ENCODE measurements around the gene AJAP1. TPM values are rescaled to one million over a fixed set of nuclear protein-coding genes. Genes with fewer than 3 reads are reported as not detected.
A peak's percentile ranks its signal among the peaks of the same experiment; 100 is the strongest.

AJAP1 gene
- polyA plus RNA-seq, 10 donors: 0.48 to 1.3 (median 0.65) TPM

DNA sequence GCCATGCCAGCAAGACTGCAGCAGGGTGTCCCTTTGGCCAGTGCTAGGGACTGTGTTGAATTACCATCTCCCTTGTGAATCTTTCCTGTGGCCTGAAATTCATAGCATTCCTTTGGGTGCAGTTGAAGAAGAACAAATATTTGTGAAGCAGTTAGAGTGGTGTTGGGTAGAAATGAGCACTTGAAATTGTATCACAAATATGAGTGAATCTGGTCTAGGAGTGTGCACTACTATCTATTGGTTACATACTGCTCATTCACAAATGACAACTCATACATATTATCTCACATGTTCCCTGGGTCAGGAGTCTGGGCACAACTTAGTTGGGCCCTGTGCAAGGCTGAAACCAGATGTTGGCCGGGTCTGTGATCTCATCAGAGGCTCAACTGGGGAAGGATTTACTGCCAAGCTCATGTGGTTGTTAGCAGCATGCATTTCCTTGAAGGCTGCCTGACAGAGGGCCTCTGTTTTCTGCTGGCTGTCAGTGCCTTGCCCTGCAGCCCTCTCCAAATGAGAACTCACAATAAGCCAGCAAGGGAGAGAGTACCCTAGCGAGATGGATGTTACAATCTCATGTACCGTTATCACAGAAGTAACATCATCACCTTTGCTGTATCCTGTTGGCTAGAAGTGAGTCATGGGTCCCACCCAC lies 23.8 kb downstream of the AJAP1 start:
- DNase-seq: no peak

DNA sequence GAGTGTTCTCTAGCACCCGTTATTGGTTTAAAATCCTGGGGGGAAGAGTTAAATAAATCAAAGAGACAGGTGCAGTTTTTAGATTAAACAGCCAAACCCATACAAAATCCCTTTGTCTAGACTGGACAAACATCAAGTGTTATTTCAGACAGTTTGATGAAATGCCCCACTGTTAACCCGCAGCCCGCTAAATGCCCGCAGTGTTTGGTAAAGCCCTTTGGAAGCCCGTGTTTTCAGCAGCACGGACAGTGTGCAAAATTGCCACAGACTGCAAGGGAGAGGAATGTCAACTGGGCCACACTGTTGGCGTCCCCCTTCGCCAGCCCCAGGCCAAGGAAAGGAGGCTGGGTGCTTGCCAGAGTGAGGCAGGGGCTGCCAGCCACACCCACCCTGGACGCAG lies 26.6 kb downstream of the AJAP1 start:
- DNase-seq: no peak

DNA sequence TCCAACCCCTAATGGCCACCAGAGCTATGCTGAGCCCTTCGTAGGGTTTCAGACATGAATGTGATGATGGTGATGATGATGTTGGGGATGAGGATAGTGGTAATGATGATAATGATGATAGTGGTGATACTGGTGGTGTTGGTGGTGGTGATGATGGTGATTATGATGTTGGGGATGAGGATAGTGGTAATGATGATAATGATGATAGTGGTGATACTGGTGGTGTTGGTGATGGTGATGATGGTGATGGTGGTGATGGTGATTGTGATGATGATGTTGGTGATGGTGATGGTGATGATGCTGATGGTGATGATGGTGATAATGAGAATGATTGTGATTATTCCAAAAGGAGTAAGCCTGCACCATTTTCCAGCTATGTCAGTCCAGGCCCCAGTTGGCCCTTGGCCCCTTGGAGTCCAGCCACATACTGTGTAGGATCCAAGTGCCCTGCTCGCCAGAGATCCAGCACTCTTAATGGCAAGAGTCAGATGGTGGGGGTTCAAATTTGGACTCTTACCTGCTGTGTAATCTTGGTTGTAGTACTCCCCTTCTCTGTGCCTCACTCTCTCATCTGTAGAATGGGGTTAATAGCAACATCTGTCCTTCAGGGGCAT lies 28.3 kb downstream of the AJAP1 start:
- DNase-seq: no peak

DNA sequence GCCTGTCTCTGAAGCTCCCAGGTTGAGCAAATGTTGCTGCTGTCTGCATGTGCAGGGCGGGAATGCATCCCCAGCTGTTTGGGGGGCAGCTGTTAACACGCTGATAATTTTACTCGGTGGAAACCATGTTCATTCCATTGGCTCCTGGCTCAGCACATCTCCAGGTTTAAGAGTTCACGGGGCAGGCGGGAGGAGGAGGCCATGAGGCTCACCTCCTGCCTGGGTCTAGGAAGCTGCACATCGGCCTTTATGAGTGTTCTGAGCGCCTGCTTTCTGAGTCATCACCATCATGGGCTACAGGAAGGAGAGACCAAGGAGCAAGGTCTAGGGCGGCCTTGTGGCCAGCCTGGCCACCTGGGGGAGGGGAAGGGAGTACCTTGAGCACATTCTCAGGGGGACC lies 29.7 kb downstream of the AJAP1 start:
- DNase-seq: no peak

DNA sequence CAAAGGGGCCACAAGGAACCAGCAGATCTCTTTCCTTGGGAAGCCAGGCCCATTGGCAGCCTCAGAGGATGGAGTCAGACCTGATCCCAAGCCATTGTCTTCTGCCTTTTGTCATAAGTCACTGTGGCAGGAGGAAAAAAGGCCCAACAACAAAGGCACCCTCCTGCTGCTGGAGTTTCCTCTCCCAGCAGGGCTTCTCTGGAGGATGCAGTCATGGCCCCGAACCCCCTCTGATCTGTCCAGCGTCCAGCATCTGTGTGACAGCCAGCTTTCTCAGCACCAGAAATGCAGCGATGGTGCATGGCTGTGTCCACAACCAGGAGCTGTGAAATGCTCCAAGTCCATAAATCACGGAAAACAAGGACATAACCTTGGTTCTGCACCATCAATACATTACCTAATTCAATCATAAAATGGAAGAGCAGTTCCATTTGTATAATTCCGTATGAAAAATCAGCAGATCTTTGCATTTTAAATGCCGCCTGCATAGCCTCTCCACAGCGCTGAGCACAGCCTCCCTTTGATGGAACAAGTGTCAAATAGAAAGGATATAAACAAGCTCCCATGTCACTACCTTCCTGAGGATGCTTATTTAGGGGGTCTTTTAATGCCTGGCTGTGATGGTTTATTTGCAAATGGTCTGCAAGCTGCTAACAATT lies 30.6 kb downstream of the AJAP1 start:
- DNase-seq: no peak

DNA sequence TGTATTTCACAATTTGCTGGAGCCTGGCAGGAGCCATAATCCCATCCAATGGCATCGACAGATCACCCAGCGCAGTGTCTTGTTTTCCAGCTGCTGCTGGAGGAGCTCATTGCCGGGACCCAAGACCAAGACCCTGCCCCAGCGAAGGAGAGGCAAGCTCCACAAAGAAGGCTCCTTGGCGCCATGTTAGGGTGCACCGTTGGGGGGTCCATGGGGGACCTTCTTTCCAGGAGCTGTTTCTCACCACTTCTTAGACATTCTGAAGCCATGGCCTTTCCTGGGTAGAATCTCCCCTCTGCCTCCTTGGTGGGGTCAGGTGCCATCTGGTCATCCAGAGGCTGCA lies 31.1 kb downstream of the AJAP1 start:
- no peak for DNase-seq

DNA sequence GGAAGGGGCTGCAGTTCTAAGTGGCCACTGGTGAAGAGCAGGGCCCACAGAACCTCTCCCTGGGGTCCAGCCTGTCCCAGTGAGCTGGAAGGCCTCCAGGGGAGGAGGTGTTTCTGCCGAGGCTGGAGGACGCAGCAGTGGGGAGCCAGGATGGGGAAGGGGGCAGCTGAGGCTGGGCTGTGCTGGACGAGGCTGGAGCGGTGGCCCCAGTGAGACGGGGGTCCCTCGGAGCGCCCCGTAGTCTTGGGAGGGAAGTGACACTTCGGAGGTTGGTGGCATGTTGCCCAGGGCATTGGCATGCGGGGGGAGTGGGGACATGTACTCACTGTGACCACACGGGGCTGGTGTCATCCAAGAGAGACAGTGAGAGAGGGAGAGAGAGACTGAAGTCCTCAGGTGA lies 33.5 kb downstream of the AJAP1 start:
- no peak for DNase-seq

DNA sequence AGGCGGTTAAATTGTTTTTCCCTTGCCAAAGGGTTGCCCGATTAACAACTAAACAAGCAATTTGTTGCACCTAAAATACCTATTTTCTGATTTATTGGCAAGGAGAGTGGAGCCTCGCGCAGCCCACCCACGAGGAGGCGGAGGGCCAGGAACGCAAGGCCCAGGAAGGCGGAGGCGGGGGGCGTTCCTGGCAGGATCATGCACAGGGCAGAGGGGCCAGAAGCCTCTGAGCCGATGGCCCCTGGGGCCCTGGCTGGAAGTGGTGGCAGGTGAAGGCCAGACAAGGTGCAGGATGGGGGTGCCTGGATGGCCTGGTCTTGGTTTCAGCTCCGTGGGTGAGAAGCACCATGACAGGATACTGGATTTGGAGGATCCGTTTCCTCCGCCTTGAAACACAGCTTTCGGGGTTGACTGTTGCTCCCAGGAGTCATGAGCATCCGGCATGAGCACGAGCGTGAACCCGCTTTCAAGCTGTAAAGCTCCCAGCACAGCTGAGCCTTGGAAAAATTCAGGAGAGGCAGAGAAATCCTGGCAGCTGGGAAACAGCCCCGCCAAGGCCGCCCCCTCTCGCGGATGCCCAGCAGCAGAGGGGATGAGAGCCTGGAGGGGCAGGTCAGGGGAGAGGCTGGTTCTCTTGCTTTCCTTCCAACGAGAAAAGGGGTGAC lies 35.0 kb downstream of the AJAP1 start:
- DNase-seq: peak in 2 of 3 donors; percentile 8 to 68

DNA sequence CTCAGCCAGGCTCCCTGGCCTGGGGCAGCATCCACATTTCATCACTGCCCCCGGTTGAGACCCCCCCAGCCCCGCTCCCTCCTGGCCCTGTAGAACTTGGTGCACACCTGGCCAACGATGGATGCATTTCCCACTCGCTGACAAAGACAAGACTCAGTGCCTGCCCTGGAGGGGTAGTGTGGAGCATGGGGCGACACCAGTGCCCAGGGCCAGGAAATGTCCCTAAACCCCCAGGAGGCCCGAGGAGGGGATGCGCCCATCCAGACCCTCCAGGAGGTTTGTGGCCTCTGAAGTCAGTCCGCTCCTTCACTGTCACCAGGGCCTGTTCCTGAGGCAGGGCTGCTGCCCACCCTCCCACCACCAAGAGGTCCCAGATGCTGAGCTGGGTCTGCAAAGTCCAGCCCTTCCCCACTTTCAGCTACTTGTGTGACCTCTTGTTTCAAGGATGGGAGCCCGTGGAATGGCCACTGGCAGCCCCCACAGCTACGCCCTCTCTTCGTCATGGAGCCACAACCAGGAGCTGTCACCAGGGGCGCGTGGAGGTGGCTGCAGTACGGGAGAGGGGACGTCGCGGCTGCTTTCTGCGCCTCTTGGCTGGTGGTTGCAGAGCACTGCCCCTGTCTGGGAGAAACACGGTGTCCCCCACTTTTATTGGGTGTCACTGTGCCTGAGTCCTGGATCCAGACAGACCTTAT lies 35.7 kb downstream of the AJAP1 start:
- DNase-seq: no peak

DNA sequence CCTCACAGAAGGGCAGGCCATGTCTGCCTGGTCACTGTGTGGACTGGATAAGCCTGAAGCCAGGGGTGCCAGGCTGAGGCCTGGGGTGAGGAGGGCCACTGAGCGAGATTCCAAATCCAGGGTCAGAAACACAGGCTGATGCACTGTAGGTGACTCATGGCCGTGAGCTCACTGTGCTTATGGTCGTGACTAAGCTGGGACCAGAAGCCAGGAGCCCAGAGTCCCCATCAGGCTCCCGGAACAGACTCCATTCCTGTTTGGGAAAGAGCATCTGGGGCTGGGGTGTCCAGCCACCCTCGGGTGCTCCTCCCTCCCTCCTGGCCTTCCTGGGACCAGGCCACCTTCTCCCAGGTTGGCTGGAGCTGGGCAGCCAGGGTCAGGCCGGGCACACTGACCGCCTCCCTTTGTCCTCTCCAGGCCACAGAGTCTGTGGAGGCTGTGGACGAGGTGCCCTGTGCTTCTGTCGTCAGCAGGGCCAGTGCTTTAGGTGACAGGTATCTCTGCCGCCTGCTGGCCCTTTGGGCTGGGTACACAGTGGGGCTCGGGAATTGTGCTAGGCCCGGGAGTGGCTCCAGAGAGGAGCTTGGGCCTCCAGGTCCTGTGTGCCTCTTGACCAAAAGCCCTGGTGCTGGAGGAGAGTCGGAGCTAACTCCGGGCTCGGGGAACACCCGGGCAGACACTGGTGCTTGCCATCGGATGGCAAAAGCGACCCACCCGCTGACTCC lies 36.7 kb downstream of the AJAP1 start:
- no peak for DNase-seq

DNA sequence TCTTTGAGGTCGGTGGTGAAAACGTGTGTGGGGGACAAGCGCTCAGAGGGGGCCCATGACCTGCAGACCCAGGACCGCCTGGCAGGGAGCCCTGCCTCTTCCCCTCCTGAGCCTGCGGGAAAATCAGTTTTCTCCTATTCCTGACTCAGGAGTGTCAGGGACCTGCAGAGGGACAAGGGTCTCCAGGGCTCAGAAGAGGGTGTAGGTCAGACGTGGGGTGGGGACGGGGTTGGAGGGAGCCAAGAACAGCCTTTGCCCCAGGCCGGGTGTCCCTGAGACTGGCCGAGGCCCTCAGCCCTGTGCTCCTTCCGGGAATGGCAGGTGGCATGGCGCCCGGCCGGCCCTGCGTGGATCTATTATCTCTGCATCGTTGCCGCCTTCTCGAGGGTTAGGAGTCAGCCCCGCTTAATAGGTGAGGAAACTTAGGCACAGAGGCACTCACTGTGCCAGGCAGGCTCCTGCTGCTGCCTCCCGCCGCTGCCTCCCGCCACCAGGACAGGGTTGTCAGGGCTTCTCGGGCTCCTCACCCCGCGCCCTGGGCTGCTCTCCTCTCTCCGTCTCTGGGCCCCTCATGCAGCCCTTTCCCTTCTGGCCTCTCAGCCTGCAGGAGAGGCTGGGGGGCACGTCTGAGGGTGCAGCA lies 37.5 kb downstream of the AJAP1 start:
- DNase-seq: no peak

DNA sequence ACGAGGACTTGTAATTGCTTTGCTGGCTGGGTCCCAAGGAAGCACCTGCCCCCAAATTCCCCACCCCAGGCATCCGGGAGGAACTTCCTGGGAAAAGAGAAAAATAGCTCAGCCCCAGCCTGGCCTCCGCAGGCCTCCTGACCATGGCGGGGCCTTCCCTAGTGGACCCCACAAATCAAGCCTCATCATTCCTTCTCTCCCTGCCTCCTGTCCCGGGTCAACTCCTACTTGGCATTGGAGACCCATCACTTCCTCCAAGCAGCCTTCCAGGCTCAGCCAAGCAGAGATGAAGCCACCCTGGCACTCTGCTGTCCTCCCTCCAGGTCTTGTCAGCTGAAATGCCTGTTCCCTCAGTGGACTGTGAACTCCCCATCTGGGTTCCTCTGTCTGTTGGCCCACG lies 38.0 kb downstream of the AJAP1 start:
- no peak for DNase-seq

DNA sequence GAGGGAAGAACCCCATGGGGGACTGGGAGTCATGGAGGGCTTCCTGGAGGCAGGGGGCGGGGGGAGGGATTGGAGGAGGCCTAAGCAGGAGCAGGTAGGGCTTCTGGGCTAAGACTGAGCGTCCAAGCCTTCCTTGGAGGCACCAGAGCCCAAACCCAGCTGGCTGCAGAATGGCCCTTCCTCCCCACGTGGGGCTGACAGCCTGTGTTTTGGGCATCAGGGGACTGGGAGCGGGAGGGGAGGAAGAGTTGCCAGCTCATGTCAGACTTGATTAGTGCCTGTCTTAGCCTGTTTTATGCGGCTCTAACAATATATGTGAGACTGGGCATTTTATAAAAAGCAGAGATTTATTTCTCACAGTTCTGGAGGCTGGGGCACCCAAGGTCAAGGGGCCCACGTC lies 38.9 kb downstream of the AJAP1 start:
- DNase-seq: no peak

DNA sequence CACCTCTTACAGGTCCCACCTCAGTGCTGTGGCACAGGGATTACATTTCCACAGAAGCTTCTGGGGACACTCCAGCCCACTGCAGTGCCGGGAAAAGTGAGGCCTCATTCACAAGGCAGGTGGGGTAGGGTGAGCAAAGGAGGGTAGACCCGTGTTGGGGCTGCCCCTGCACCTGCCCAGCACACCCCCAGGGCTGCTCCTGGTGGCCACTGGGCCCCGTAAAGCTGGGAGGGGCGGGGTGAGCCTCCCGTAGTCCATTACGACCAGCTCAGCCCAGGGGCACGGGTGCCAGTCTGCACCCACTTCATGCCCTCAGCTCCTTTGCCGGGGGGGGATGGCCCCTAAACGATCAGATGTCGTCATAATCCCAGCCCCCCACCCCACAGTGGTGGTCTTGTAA lies 39.5 kb downstream of the AJAP1 start:
- no peak for DNase-seq

DNA sequence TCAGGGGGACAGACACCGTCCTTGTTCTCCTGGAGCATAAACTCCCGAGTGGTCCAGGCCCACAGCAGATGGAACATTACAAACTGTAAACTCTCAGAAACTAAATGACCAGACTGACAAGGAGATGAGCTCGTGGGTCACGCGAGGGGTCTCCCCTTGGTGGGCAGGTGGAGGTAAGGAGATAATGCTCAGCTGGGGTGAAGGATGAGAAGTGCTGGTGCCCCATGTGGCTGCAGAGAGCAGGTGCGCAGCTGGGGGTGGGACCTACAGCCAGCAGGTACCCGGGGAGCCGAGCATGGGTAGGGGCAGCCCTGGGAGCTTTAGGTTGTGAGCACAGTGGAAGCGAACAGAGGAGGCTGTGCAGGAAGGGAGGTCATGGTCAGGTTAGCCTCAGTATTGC lies 40.1 kb downstream of the AJAP1 start:
- no peak for DNase-seq

DNA sequence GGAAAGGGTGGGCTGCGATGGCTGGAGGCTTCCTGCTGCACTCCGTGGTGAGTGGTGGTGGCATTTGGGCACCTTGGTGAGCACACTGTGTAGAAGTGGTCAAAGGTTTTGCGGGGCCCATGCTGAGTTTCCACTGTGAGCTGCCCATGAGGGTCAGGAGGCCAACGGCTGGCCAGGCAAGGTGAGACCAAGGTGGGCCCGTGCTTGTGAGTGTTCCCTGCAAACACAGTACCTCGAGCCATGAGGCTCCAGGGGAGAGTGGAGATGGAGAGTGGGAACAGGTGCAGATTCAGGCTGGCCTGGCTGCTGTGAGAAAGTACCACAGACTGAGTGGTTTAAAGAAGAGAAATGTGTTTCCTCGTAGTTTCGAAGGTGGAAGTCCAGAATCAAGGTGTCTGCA lies 40.8 kb downstream of the AJAP1 start:
- DNase-seq: no peak

DNA sequence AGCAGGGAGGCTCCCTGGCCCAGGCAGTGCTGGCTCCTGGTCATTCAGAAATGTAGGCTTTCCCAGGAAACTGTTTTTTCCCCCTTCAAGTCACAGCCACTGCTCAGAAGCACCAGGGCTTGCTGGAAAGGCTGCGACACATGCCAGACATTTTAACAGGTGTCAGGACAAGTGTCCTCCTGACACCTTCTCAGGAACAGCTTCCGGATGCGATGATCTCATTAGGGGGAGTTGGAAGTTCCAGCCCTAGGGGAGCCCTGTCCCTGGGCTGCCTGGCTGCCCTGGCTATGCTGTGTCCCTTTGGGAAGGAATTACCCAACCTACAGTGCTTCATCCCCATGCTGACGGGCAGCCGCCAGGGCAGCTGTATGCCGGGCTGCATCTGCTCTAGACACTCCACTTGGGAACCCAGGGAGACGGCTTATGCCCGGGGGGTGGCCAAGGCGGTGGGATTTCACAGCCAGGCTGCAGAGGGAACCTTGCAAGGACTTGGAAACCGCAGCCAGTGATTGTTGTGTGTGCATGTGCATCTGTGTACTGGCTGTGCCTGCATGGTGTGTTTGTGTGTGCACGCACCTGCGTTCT lies 41.8 kb downstream of the AJAP1 start:
- DNase-seq: no peak

DNA sequence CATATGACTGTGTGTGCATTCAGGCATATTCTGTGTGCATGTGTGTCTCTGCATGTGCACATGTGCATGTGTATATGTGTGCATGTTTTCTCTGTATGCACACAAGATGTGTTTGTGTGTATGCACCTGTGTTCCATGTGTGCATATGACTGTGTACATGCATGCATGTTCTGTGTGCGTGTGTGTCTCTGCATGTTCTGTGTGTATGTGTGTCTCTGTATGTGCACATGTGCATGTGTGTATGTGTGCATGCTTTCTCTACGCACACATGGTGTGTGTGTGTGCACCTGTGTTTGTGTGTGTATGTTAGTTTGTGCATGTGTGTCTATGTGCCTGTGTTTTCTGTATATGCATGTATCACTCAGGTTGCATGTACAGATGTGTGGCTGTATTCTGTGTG lies 42.3 kb downstream of the AJAP1 start:
- no peak for DNase-seq

DNA sequence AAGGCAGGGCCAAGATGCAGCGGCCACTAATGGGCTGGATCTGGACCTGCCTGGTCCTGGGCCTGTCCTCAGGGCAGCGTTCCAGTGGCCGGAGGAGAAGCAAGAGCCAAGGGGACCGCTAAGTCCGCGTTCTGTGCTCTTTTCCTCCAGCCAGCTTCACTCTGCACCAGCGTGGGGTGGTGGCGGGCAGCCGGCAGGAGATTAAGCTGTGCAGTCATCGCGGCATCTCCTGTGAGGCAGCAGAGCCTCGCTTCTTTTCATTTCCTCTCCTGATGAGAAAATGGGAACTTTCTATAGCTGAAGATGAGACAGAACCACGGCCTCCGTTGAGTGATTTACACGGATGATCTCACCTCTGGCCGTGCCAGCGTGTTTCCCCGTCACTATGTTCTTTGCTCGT lies 43.4 kb downstream of the AJAP1 start:
- no peak for DNase-seq

DNA sequence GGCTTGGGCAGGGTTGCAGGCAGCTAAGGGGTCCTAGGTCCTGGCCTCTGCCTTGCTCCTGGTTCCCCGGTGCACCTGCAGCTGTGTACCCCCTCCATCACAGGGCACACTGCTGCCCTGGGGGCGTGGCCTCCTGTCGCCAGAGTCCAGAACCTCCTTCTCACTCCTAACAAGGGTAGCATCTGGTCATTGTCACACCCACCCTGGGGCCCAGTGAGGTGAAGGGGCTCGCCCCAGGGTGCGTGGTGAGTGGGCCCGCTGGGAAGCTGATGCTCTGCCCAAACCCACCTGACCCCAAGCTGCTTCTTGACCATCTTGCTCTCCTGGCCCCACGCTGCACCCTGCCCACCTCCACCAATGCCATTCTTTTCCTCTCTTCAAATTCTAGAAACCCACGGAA lies 44.5 kb downstream of the AJAP1 start:
- DNase-seq: no peak

Data from muscle of back (tissue), 11 donors.